ENCODE data around the gene ZNF831.

ZNF831 gene

DNA sequence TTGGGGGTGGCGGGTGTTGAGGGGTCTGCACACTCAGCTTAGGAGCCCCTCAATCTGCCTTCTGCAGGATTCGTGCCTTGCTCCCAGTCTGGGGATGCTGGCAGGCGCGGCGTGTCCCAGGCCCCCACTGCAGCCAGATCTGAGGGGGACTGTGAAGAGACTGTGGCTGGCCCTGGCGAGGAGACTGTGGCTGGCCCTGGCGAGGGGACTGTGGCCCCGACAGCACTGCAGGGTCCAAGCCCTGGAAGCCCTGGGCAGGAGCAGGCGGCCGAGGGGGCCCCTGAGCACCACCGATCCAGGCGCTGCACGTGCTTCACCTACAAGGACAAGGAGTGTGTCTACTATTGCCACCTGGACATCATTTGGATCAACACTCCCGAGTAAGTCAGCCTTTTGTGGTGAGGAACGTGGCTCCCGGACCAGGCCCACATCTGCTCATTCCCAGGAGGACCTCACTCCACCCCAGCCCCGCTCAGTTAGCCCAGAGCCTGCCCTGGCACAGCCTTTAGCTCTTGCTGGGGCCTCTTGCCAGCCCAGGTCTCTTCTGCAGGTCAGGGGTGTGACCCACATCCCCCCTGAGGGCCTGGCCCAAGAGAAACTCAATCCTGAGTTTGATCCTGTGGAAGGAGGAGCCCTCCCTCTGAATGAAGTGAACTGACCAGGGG, 137.9 kb downstream of the ZNF831 start:
- DNase-seq (ENCODE audit: low read depth in 2 of 2): no peak

DNA sequence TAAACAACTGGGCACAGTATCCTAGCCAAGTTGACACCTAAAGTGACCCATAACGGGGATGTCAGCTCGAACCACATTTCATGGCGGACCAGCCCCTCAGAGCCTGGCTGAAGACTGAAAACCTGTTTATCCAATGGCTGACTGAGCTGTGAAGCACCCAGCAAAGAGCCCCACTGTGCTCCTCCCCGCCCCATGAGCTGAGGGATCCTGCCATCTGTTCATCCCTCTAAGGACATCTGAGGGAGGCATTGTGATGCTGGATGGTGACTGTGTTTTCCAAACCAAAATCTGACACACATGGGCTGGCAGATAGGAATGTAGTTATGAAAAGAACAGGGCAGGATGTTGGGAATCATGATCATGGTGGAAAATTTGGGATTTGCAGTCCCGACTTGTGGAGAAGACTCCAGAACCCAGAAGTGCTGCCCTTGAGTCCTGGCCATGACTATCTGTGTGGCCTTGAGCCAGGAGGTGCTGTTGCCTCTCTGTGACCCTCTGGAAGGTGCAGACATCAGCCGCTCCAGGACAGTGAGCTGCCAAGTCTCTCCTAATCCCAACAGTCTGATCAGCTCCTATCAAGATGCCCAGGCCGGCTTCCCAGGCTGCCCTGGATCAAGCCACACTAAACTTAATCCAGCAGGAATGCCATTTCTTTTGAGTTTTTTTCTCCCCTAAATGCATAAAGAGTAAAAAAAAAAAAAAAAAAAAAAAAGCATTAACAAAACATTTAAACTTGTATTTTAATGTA, 142.5 kb downstream of the ZNF831 start:
- DNase-seq (ENCODE audit: low read depth in 2 of 2): no peak

GRCh38 chr20:59307270-59307669, 143.6 kb downstream of the ZNF831 start:
- no peak for DNase-seq (ENCODE audit: low read depth in 2 of 2)

All from stimulated activated CD4-positive, alpha-beta T cell treated with anti-CD3 and anti-CD28 coated beads, Interleukin-4, amount 100 ng/mL, for 48 hours (primary cell).